ENCODE results near the gene FRYL. TPM values are rescaled to one million over a fixed set of nuclear protein-coding genes. Genes with fewer than 3 reads are reported as not detected.

The FRYL gene
- total RNA-seq, 4 donors from 2014 or later = 43.2 to 92.5 (median 62.1) TPM

GRCh38 chr4:48680848-48681568, 99.1 kb downstream of the FRYL start:
- ATAC-seq = no peak
- no peaks in the 10 kb centered on the region for H3K4me1 ChIP-seq
- H3K4me3 ChIP-seq = no peak overlapping the region
- TF ChIP-seq EP300 (IDR thresholded peaks at IDR 0.05) (no peak), POLR2AphosphoS5 (IDR thresholded peaks at IDR 0.05) (no peak), POLR2A (IDR thresholded peaks at IDR 0.05) (no peak)
- TF ChIP-seq, protein P1, sequence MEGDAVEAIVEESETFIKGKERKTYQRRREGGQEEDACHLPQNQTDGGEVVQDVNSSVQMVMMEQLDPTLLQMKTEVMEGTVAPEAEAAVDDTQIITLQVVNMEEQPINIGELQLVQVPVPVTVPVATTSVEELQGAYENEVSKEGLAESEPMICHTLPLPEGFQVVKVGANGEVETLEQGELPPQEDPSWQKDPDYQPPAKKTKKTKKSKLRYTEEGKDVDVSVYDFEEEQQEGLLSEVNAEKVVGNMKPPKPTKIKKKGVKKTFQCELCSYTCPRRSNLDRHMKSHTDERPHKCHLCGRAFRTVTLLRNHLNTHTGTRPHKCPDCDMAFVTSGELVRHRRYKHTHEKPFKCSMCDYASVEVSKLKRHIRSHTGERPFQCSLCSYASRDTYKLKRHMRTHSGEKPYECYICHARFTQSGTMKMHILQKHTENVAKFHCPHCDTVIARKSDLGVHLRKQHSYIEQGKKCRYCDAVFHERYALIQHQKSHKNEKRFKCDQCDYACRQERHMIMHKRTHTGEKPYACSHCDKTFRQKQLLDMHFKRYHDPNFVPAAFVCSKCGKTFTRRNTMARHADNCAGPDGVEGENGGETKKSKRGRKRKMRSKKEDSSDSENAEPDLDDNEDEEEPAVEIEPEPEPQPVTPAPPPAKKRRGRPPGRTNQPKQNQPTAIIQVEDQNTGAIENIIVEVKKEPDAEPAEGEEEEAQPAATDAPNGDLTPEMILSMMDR (IDR thresholded peaks at IDR 0.05) = no peak
- H3K27me3 ChIP-seq = no peaks in the 10 kb centered on the region
- 81 to 90% methylated on average over 12 of the region's 12 CpGs for WGBS, 2 donors (ENCODE audit: low coverage in 1 of 2)
- H3K9me3 ChIP-seq = no peaks in the 10 kb centered on the region
- no peaks in the 10 kb centered on the region for H3K36me3 ChIP-seq
- no peak overlapping the region for H3K27ac ChIP-seq

DNA sequence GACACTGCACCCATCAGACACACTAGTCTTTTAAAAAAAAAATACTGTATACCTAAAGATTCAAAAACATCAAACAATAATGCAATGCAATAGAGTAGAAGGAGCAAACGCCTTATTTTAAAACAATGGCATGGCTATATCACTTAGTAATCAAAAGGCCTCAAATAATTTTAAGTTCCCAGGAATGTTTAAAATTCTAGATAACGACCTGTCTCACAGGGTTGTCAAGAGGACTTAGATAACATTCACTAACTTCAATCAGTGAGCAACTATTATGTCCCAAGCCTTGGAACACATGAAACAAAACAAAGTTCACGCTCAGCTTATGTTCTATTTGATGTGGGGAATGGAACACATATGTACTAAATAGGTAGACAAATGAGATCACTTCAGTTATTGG, 106.5 kb downstream of the FRYL start:
- no peak for ATAC-seq
- peaks cover 0 to 3% (median 0%) of the 10 kb centered on the region in 3 donors for H3K4me1 ChIP-seq
- no peaks in the 10 kb centered on the region for H3K9me3 ChIP-seq
- H3K4me3 ChIP-seq = no peak overlapping the region
- H3K27ac ChIP-seq = no peak overlapping the region
- TF ChIP-seq POLR2AphosphoS5 (IDR thresholded peaks at IDR 0.05) (no peak), POLR2A (IDR thresholded peaks at IDR 0.05) (no peak), EP300 (IDR thresholded peaks at IDR 0.05) (no peak)
- TF ChIP-seq, protein P1 (IDR thresholded peaks at IDR 0.05) = no peak
- no peaks in the 10 kb centered on the region for H3K27me3 ChIP-seq
- H3K36me3 ChIP-seq = peaks cover 0 to 8% of the 10 kb centered on the region in 2 donors
- 75 to 84% methylated on average over 3 of the region's 3 CpGs for WGBS, 2 donors (ENCODE audit: low coverage in 1 of 2)

DNA sequence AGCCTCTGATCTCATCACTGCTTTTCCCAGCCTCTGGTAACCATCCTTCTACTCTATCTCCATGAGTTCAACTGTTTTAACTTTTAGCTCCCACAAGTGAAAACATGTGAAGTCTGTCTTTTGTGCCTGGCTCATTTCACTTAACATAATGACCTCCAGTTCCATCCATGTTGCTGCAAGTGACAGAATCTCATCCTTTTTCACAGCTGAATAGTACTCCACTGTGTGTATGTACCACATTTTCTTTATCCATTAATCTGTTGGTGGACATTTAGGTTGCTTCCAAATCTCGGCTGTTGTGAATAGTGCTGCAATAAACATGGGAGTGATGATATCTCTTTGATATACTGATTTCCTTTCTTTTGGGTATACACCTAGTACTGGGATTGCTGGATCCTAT, 109.5 kb downstream of the FRYL start:
- peaks cover 0 to 12% (median 0%) of the 10 kb centered on the region in 3 donors for H3K4me1 ChIP-seq
- H3K27ac ChIP-seq = no peak overlapping the region
- no peaks in the 10 kb centered on the region for H3K9me3 ChIP-seq
- peaks cover 0 to 7% of the 10 kb centered on the region in 2 donors for H3K36me3 ChIP-seq
- 86 to 100% methylated on average over 1 of the region's 1 CpG for WGBS, 2 donors (ENCODE audit: low coverage in 1 of 2)
- ATAC-seq = no peak
- H3K27me3 ChIP-seq = no peaks in the 10 kb centered on the region
- TF ChIP-seq EP300 (IDR thresholded peaks at IDR 0.05) (no peak), POLR2AphosphoS5 (IDR thresholded peaks at IDR 0.05) (no peak), POLR2A (IDR thresholded peaks at IDR 0.05) (no peak)
- TF ChIP-seq, protein P1 (IDR thresholded peaks at IDR 0.05) = no peak
- no peak overlapping the region for H3K4me3 ChIP-seq

- TF ChIP-seq, protein P1 (IDR thresholded peaks at IDR 0.05) = no peak
- TF ChIP-seq POLR2A (IDR thresholded peaks at IDR 0.05) (no peak), EP300 (IDR thresholded peaks at IDR 0.05) (no peak), POLR2AphosphoS5 (IDR thresholded peaks at IDR 0.05) (no peak)
- Histone ChIP-seq H3K4me1 (peaks cover 0 to 22% (median 0%) of the 10 kb centered on the region in 3 donors), H3K27me3 (no peaks in the 10 kb centered on the region), H3K4me3 (no peak overlapping the region), H3K27ac (no peak overlapping the region), H3K9me3 (no peaks in the 10 kb centered on the region), H3K36me3 (no peaks in the 10 kb centered on the region)
- no peak for ATAC-seq
- 94 to 100% methylated on average over 2 of the region's 3 CpGs for WGBS, 2 donors (ENCODE audit: low coverage in 1 of 2)
Measured at GRCh38 chr4:48669086-48669485, 111.0 kb downstream of the FRYL start.
